T-helper 1 cell (primary cell): ENCODE results near the gene UQCRC1.
A peak's percentile ranks its signal among the peaks of the same experiment; 100 is the strongest.

Source experiments
- DNase-seq, 5 donors: peaks; one replicate each; pipeline ENCODE4 v3.0.0-alpha.2; 2012 to 2020

Gene UQCRC1

GRCh38 chr3:48633256-48633655 lies 23.8 kb upstream of the UQCRC1 start:
- DNase-seq, result no peak

GRCh38 chr3:48631516-48632448 lies 22.3 kb upstream of the UQCRC1 start:
- no peak for DNase-seq

- no peak for DNase-seq
Observed at GRCh38 chr3:48630833-48631232, 21.4 kb upstream of the UQCRC1 start.

GRCh38 chr3:48630407-48630806 lies 21.0 kb upstream of the UQCRC1 start:
- DNase-seq, result no peak

- no peak for DNase-seq
Observed at GRCh38 chr3:48629894-48630293, 20.4 kb upstream of the UQCRC1 start.

- no peak for DNase-seq
Observed at GRCh38 chr3:48628277-48629017, 19.0 kb upstream of the UQCRC1 start.

GRCh38 chr3:48625600-48625999 lies 16.2 kb upstream of the UQCRC1 start:
- no peak for DNase-seq

GRCh38 chr3:48624767-48625166 lies 15.3 kb upstream of the UQCRC1 start:
- DNase-seq, result no peak

GRCh38 chr3:48623851-48624547 lies 14.6 kb upstream of the UQCRC1 start:
- no peak for DNase-seq

- no peak for DNase-seq
Observed at GRCh38 chr3:48621461-48621869, 12.0 kb upstream of the UQCRC1 start, which contains the start of gene TMEM89. TMEM89 (minus strand) TSS chr3:48621769; CDS start chr3:48621756, 13 bp downstream.

- DNase-seq, result no peak
Observed at GRCh38 chr3:48619541-48620524, 10.4 kb upstream of the UQCRC1 start.

- DNase-seq, result no peak
Observed at GRCh38 chr3:48617559-48617958, 8.1 kb upstream of the UQCRC1 start.

- peak in 1 of 5 donors; percentile 48 for DNase-seq
Observed at GRCh38 chr3:48614044-48614443, 4.6 kb upstream of the UQCRC1 start.

- no peak for DNase-seq
Observed at GRCh38 chr3:48612309-48612708, 2.9 kb upstream of the UQCRC1 start.

GRCh38 chr3:48607519-48607918 lies 1.9 kb downstream of the UQCRC1 start:
- no peak for DNase-seq

GRCh38 chr3:48601622-48601994 lies 7.8 kb downstream of the UQCRC1 start:
- DNase-seq, result no peak

- DNase-seq, result no peak
Observed at GRCh38 chr3:48600711-48601621, 8.5 kb downstream of the UQCRC1 start.

- no peak for DNase-seq
Observed at GRCh38 chr3:48599509-48600285, 9.7 kb downstream of the UQCRC1 start.

GRCh38 chr3:48599077-48599501 lies 10.4 kb downstream of the UQCRC1 start:
- DNase-seq, result no peak
